CD4-positive, alpha-beta memory T cell (primary cell): ENCODE data around the gene AXIN2. TPM values are rescaled to one million over a fixed set of nuclear protein-coding genes. Genes with fewer than 3 reads are reported as not detected.

Experiments
- CTCF ChIA-PET: fragments of 350-600 bp; sonication (Branson Sonifier 250); formaldehyde crosslinking; loops from one replicate; lab custom pipeline; 2021; ENCODE audit warnings: inconsistent platforms; ENCODE audit not compliant: partially characterized antibody; lab: Charles Lee
- POLR2A ChIA-PET: fragments of 350-600 bp; sonication (Branson Sonifier 250); formaldehyde crosslinking; loops from one replicate; lab custom pipeline; 2021; ENCODE audit not compliant: partially characterized antibody; lab: Charles Lee
- DNase-seq, 5 donors: peaks; one replicate each; pipeline versions ENCODE4 v3.0.0 to v3.0.0-alpha.2; 2020 to 2022; ENCODE audit warnings: mixed read lengths in 1 of 5
- H3K27ac ChIP-seq: one replicate; pipeline ENCODE4 v1.7.0; 2013; ENCODE audit warnings: low read depth, low read length
- H3K27me3 ChIP-seq: 2 replicates; pipeline ENCODE4 v1.7.0; 2013; ENCODE audit warnings: mild to moderate bottlenecking, low read length, moderate library complexity; ENCODE audit not compliant: insufficient read depth
- H3K36me3 ChIP-seq: 2 replicates; pipeline ENCODE4 v1.7.0; 2013; ENCODE audit warnings: mild to moderate bottlenecking, low read length, moderate library complexity; ENCODE audit not compliant: insufficient read depth
- H3K4me1 ChIP-seq: 2 replicates; pipeline ENCODE4 v1.7.0; 2013; ENCODE audit warnings: mild to moderate bottlenecking, low read length, moderate library complexity; ENCODE audit not compliant: insufficient read depth
- H3K4me3 ChIP-seq, 2 donors: one replicate each; pipeline ENCODE4 v1.7.0; 2013; ENCODE audit warnings: low read length in 2 of 2, mild to moderate bottlenecking in 1 of 2
- H3K9me3 ChIP-seq, 2 donors: one replicate each; pipeline ENCODE4 v1.7.0; 2013; ENCODE audit warnings: low read length in 2 of 2, control low read depth in 1 of 2; ENCODE audit not compliant: control insufficient read depth in 1 of 2
- H3K27ac Mint-ChIP-seq, 7 donors: one replicate each; pipeline ENCODE4 v1.8.0; 2020 to 2021; ENCODE audit warnings: mixed read lengths in 7 of 7, mild to moderate bottlenecking in 6 of 7, inconsistent platforms in 3 of 7, moderate library complexity in 3 of 7
- H3K27me3 Mint-ChIP-seq, 2 donors: one replicate each; pipeline ENCODE4 v1.8.0; 2020 to 2021; ENCODE audit warnings: mixed read lengths in 2 of 2
- H3K36me3 Mint-ChIP-seq, 2 donors: one replicate each; pipeline ENCODE4 v1.8.0; 2020 to 2021; ENCODE audit warnings: mixed read lengths in 2 of 2, inconsistent platforms in 1 of 2, mild to moderate bottlenecking in 1 of 2
- H3K4me1 Mint-ChIP-seq, 4 donors: one replicate each; pipeline ENCODE4 v1.8.0; 2020 to 2021; ENCODE audit warnings: mixed read lengths in 4 of 4, mild to moderate bottlenecking in 1 of 4
- H3K4me3 Mint-ChIP-seq, 8 donors: one replicate each; pipeline ENCODE4 v1.8.0; 2020 to 2021; ENCODE audit warnings: mixed read lengths in 8 of 8, mild to moderate bottlenecking in 7 of 8, moderate library complexity in 6 of 8, inconsistent platforms in 3 of 8
- H3K9me3 Mint-ChIP-seq, 8 donors: one replicate each; pipeline ENCODE4 v1.8.0; 2020 to 2021; ENCODE audit warnings: mixed read lengths in 8 of 8, mild to moderate bottlenecking in 5 of 8, inconsistent platforms in 3 of 8, moderate library complexity in 1 of 8
- intact Hi-C: fragments of 100-400 bp; cut with micrococcal nuclease; formaldehyde crosslinking; loops from one replicate; pipeline ENCODE4 v1.15.1; 2023
- polyA plus RNA-seq, 2 donors: library from polyadenylated mRNA; unstranded; fragments of 300-500 nt; fragmentation: Illumina TruSeq; gene quantifications; one replicate each; pipeline ENCODE4 v1.2.3, GENCODE V29; 2021
- total RNA-seq, 2 experiments: library from RNA; stranded (reverse); gene quantifications; one replicate each; pipeline ENCODE4 v1.2.3, GENCODE V29; 2021

Gene AXIN2
- total and polyA plus RNA-seq, 4 experiments from 2014 or later: 3.4 to 30.3 (median 20.9) TPM

GRCh38 chr17:65542067-65542466, 19.4 kb downstream of the AXIN2 start:
- H3K27ac Mint-ChIP-seq: peak overlapping the region in 2 of 7 donors; percentile 6 to 50
- POLR2A ChIA-PET: no interaction called here
- peaks cover 24 to 58% (median 41%) of the 10 kb centered on the region in 4 donors for H3K4me1 Mint-ChIP-seq

GRCh38 chr17:65541453-65541852, 20.0 kb downstream of the AXIN2 start:
- no peaks in the 10 kb centered on the region for H3K27me3 ChIP-seq
- no peak overlapping the region for H3K27ac ChIP-seq
- intact Hi-C loops: no loop called here
- peaks cover 33% of the 10 kb centered on the region for H3K36me3 ChIP-seq
- no peak overlapping the region for H3K4me3 ChIP-seq
- peaks cover 46 to 61% of the 10 kb centered on the region in 2 donors for H3K36me3 Mint-ChIP-seq
- peaks cover 24 to 52% (median 36%) of the 10 kb centered on the region in 4 donors for H3K4me1 Mint-ChIP-seq
- peaks cover 22% of the 10 kb centered on the region for H3K4me1 ChIP-seq
- peak overlapping the region in 4 of 7 donors; percentile 1 to 79 (median 20) for H3K27ac Mint-ChIP-seq
- H3K9me3 ChIP-seq: no peaks in the 10 kb centered on the region
- no peaks in the 10 kb centered on the region for H3K9me3 Mint-ChIP-seq
- no peaks in the 10 kb centered on the region for H3K27me3 Mint-ChIP-seq
- ChIA-PET POLR2A (no interaction called here), CTCF (no interaction called here)
- no peak for DNase-seq
- H3K4me3 Mint-ChIP-seq: no peak overlapping the region

More at GRCh38 chr17:65542067-65542466, 19.4 kb downstream of the AXIN2 start:
- CTCF ChIA-PET: interaction anchor here (1.1 to 2.8 kb wide), 2 partner anchors 11 to 14 kb away, joined by 4 to 9 read pairs; no protein-coding TSS in a partner anchor
- Mint-ChIP-seq H3K27me3 (no peaks in the 10 kb centered on the region), H3K36me3 (peaks cover 45 to 65% of the 10 kb centered on the region in 2 donors), H3K9me3 (no peaks in the 10 kb centered on the region), H3K4me3 (no peak overlapping the region)
- peaks cover 30% of the 10 kb centered on the region for H3K36me3 ChIP-seq
- no peaks in the 10 kb centered on the region for H3K27me3 ChIP-seq
- intact Hi-C loops: no loop called here
- H3K4me1 ChIP-seq: peaks cover 28% of the 10 kb centered on the region
- no peak for DNase-seq
- H3K27ac ChIP-seq: no peak overlapping the region
- no peak overlapping the region for H3K4me3 ChIP-seq
- no peaks in the 10 kb centered on the region for H3K9me3 ChIP-seq

GRCh38 chr17:65539630-65540266, 21.7 kb downstream of the AXIN2 start:
- Histone ChIP-seq H3K27me3 (no peaks in the 10 kb centered on the region), H3K36me3 (peaks cover 44% of the 10 kb centered on the region), H3K4me3 (no peak overlapping the region), H3K27ac (no peak overlapping the region), H3K9me3 (no peaks in the 10 kb centered on the region), H3K4me1 (peaks cover 20% of the 10 kb centered on the region)
- no peak for DNase-seq
- intact Hi-C loops: loop anchor here (2.0 kb wide), 1 partner anchor 17 kb away; no protein-coding TSS in a partner anchor
- H3K4me3 Mint-ChIP-seq: peak overlapping the region in 1 of 8 donors; percentile 85
- ChIA-PET POLR2A (interaction anchor here (1.3 to 1.4 kb wide), 2 partner anchors 17 to 19 kb away, joined by 6 to 9 read pairs; no protein-coding TSS in a partner anchor), CTCF (interaction anchor here (0.8 to 2.0 kb wide), 4 partner anchors 16 to 257 kb away, joined by 3 to 5 read pairs (median 4); no protein-coding TSS in a partner anchor)
- no peaks in the 10 kb centered on the region for H3K9me3 Mint-ChIP-seq
- peaks cover 21 to 43% (median 34%) of the 10 kb centered on the region in 4 donors for H3K4me1 Mint-ChIP-seq
- H3K27me3 Mint-ChIP-seq: no peaks in the 10 kb centered on the region
- H3K27ac Mint-ChIP-seq: peak overlapping the region; percentile 40 to 84 (median 67)
- peaks cover 49 to 70% of the 10 kb centered on the region in 2 donors for H3K36me3 Mint-ChIP-seq

GRCh38 chr17:65538675-65539529, 22.5 kb downstream of the AXIN2 start:
- no peak overlapping the region for H3K27ac ChIP-seq
- Mint-ChIP-seq H3K4me1 (peaks cover 21 to 40% (median 32%) of the 10 kb centered on the region in 4 donors), H3K4me3 (peak overlapping the region; percentile 21 to 87 (median 62)), H3K27ac (peak overlapping the region in 6 of 7 donors; percentile 52 to 84 (median 79)), H3K36me3 (peaks cover 51 to 72% of the 10 kb centered on the region in 2 donors), H3K9me3 (no peaks in the 10 kb centered on the region), H3K27me3 (no peaks in the 10 kb centered on the region)
- peaks cover 49% of the 10 kb centered on the region for H3K36me3 ChIP-seq
- POLR2A ChIA-PET: interaction anchor here (1.3 to 1.4 kb wide), 2 partner anchors 18 to 20 kb away, joined by 6 to 9 read pairs; no protein-coding TSS in a partner anchor
- no peaks in the 10 kb centered on the region for H3K9me3 ChIP-seq
- no peaks in the 10 kb centered on the region for H3K27me3 ChIP-seq
- intact Hi-C loops: loop anchor here (2.0 kb wide), 1 partner anchor 18 kb away; no protein-coding TSS in a partner anchor
- DNase-seq: peak in 1 of 5 donors; percentile 18
- CTCF ChIA-PET: interaction anchor here (0.8 to 2.0 kb wide), 4 partner anchors 17 to 258 kb away, joined by 3 to 5 read pairs (median 4); no protein-coding TSS in a partner anchor
- no peak overlapping the region for H3K4me3 ChIP-seq
- H3K4me1 ChIP-seq: peaks cover 20% of the 10 kb centered on the region

- POLR2A ChIA-PET: no interaction called here
- intact Hi-C loops: loop anchor here (2.0 kb wide), 1 partner anchor 19 kb away; no protein-coding TSS in a partner anchor
- peaks cover 20% of the 10 kb centered on the region for H3K4me1 ChIP-seq
- peak overlapping the region; percentile 40 for H3K27ac ChIP-seq
- Mint-ChIP-seq H3K4me3 (peak overlapping the region; percentile 7 to 87 (median 76)), H3K4me1 (peaks cover 21 to 36% (median 30%) of the 10 kb centered on the region in 4 donors), H3K27me3 (no peaks in the 10 kb centered on the region), H3K9me3 (no peaks in the 10 kb centered on the region), H3K27ac (peak overlapping the region; percentile 70 to 90 (median 78)), H3K36me3 (peaks cover 53 to 73% of the 10 kb centered on the region in 2 donors)
- no peaks in the 10 kb centered on the region for H3K27me3 ChIP-seq
- peak; percentile 56 to 82 (median 80) for DNase-seq
- H3K36me3 ChIP-seq: peaks cover 51% of the 10 kb centered on the region
- peak overlapping the region in 1 of 2 donors; percentile 52 for H3K4me3 ChIP-seq
- H3K9me3 ChIP-seq: no peaks in the 10 kb centered on the region
- CTCF ChIA-PET: interaction anchor here (1.2 kb wide), 1 partner anchor 21 kb away, joined by 3 read pairs; no protein-coding TSS in a partner anchor
Observed at GRCh38 chr17:65537845-65538674, 23.4 kb downstream of the AXIN2 start.

GRCh38 chr17:65537343-65537844, 24.1 kb downstream of the AXIN2 start:
- ChIA-PET POLR2A (no interaction called here), CTCF (no interaction called here)
- Histone ChIP-seq H3K27ac (no peak overlapping the region), H3K4me3 (no peak overlapping the region), H3K36me3 (peaks cover 56% of the 10 kb centered on the region), H3K4me1 (peaks cover 17% of the 10 kb centered on the region), H3K9me3 (no peaks in the 10 kb centered on the region), H3K27me3 (no peaks in the 10 kb centered on the region)
- peak overlapping the region in 4 of 7 donors; percentile 27 to 90 (median 74) for H3K27ac Mint-ChIP-seq
- H3K36me3 Mint-ChIP-seq: peaks cover 53 to 73% of the 10 kb centered on the region in 2 donors
- no peaks in the 10 kb centered on the region for H3K9me3 Mint-ChIP-seq
- DNase-seq: no peak
- H3K4me3 Mint-ChIP-seq: peak overlapping the region in 3 of 8 donors; percentile 64 to 86 (median 85)
- intact Hi-C loops: no loop called here
- H3K27me3 Mint-ChIP-seq: no peaks in the 10 kb centered on the region
- H3K4me1 Mint-ChIP-seq: peaks cover 20 to 31% (median 26%) of the 10 kb centered on the region in 4 donors
